HCT116 (cell line): ENCODE results near the gene SQSTM1. TPM values are rescaled to one million over a fixed set of nuclear protein-coding genes. Genes with fewer than 3 reads are reported as not detected.

Experiments used
- ATAC-seq: fragments of 200-7000 bp; cut with Tn5 transposase; 2 replicates; pipeline ENCODE4 v1.9.1; 2020; ENCODE audit warnings: mild to moderate bottlenecking, moderate library complexity
- BruUV-seq: library from RNA; stranded (reverse); fragments of 400-500 nt; replicated peaks from 2 replicates; lab custom pipeline; 2021; lab: Mats Ljungman, UMichigan
- CTCF ChIA-PET: fragments of 300-600 bp; sonication (Branson Sonifier 250); formaldehyde crosslinking; loops from one replicate; lab custom pipeline; 2021; ENCODE audit warnings: antibody characterized with exemption; lab: Charles Lee
- POLR2A ChIA-PET: fragments of 300-600, 350-600 bp; sonication (Branson Sonifier 250); formaldehyde crosslinking; loops from one replicate; lab custom pipeline; 2021; ENCODE audit warnings: antibody characterized with exemption; lab: Charles Lee
- RAD21 ChIA-PET, 2 experiments: fragments of 300-600 bp; sonication (Branson Sonifier 250); formaldehyde crosslinking; loops; one replicate each; lab custom pipeline; 2023; ENCODE audit warnings: low total read pairs in 2 of 2; ENCODE audit not compliant: uncharacterized antibody in 2 of 2, unreplicated experiment in 2 of 2, low non-redundant PET in 1 of 2; lab: Charles Lee
- DNase-seq: peaks from one replicate; pipeline ENCODE4 v3.0.0-alpha.2; 2010; ENCODE audit warnings: low read depth, low spot score
- H2AFZ ChIP-seq: fragments of 200-600 bp; shearing (Covaris generic), sonication (generic); 2 replicates; pipeline ENCODE4 v1.6.1; 2017; ENCODE audit warnings: low read depth, mixed run types, mixed read lengths, antibody characterized with exemption, low read length; ENCODE audit not compliant: poor library complexity, severe bottlenecking
- H3K27ac ChIP-seq: 2 replicates; pipeline ENCODE4 v1.5.1; 2012; ENCODE audit warnings: low read depth, low read length
- H3K27me3 ChIP-seq: fragments of 200-600 bp; sonication (generic); 2 replicates; pipeline ENCODE4 v1.6.1; 2016; ENCODE audit warnings: mixed run types, low read length, mixed read lengths; ENCODE audit not compliant: insufficient read depth
- H3K36me3 ChIP-seq, 2 experiments: fragments of 200-500 bp in 1 of 2; fragments of 200-600 bp in 1 of 2; sonication (Bioruptor generic) in 1 of 2; sonication (generic) in 1 of 2; 2 replicates each; pipeline versions ENCODE4 v1.5.1 to v1.6.1; 2014 to 2016; ENCODE audit warnings: low read length in 2 of 2, inconsistent platforms in 1 of 2, mixed read lengths in 1 of 2, mixed run types in 1 of 2; ENCODE audit not compliant: insufficient read depth in 2 of 2, control insufficient read depth in 1 of 2
- H3K4me1 ChIP-seq, 2 experiments: fragments of 200-600 bp in 1 of 2; sonication (generic) in 1 of 2; 2 replicates each; pipeline versions ENCODE4 v1.5.1 to v1.6.1; 2012 to 2017; ENCODE audit warnings: low read length in 2 of 2, inconsistent platforms in 1 of 2, mild to moderate bottlenecking in 1 of 2, mixed read lengths in 1 of 2, mixed run types in 1 of 2, moderate library complexity in 1 of 2; ENCODE audit not compliant: insufficient read depth in 2 of 2, control insufficient read depth in 1 of 2
- H3K4me2 ChIP-seq: fragments of 200-600 bp; sonication (generic); 2 replicates; pipeline ENCODE4 v1.6.1; 2017; ENCODE audit warnings: mixed run types, low read length, mixed read lengths
- H3K4me3 ChIP-seq, 2 experiments: fragments of 200-600 bp in 1 of 2; sonication (generic) in 1 of 2; replicated peaks in 1 of 2; 2 replicates each; pipeline ENCODE4 v1.5.1; 2011 to 2016; ENCODE audit warnings: low read length in 2 of 2, control low read depth in 1 of 2, low read depth in 1 of 2, mild to moderate bottlenecking in 1 of 2, mixed read lengths in 1 of 2, mixed run types in 1 of 2
- H3K79me2 ChIP-seq: fragments of 200-600 bp; sonication (generic); 2 replicates; pipeline ENCODE4 v1.6.1; 2017; ENCODE audit warnings: mild to moderate bottlenecking, mixed run types, low read length, moderate library complexity, mixed read lengths; ENCODE audit not compliant: insufficient read depth
- H3K9ac ChIP-seq: fragments of 200-600 bp; sonication (generic); 2 replicates; pipeline ENCODE4 v1.6.1; 2016; ENCODE audit warnings: low read length, mixed read lengths
- H3K9me2 ChIP-seq: fragments of 200-600 bp; sonication (generic), shearing (Covaris generic); 2 replicates; pipeline ENCODE4 v1.6.1; 2017; ENCODE audit warnings: mixed run types, mild to moderate bottlenecking, moderate library complexity; ENCODE audit not compliant: insufficient read depth
- H3K9me3 ChIP-seq, 2 experiments: fragments of 200-500 bp in 1 of 2; fragments of 200-600 bp in 1 of 2; sonication (Bioruptor generic) in 1 of 2; sonication (generic) in 1 of 2; 2 replicates each; pipeline ENCODE4 v1.6.1; 2014 to 2017; ENCODE audit warnings: low read length in 2 of 2, mixed read lengths in 2 of 2, inconsistent platforms in 1 of 2, low read depth in 1 of 2, mild to moderate bottlenecking in 1 of 2, mixed run types in 1 of 2, moderate library complexity in 1 of 2; ENCODE audit not compliant: control insufficient read depth in 1 of 2, insufficient read depth in 1 of 2
- H4K20me1 ChIP-seq: fragments of 200-600 bp; sonication (generic), shearing (Covaris generic); 2 replicates; pipeline ENCODE4 v1.6.1; 2017; ENCODE audit warnings: mixed run types, mild to moderate bottlenecking, moderate library complexity; ENCODE audit not compliant: insufficient read depth
- ATF3 ChIP-seq: IDR thresholded peaks from 2 replicates; pipeline ENCODE4 v1.6.1; 2012
- CEBPB ChIP-seq: IDR thresholded peaks from 2 replicates; pipeline ENCODE4 v1.6.1; 2012; ENCODE audit warnings: low read depth
- EGR1 ChIP-seq: IDR thresholded peaks from 2 replicates; pipeline ENCODE4 v1.6.1; 2012; ENCODE audit warnings: low read depth
- ELF1 ChIP-seq: IDR thresholded peaks from 2 replicates; pipeline ENCODE4 v1.6.1; 2012; ENCODE audit warnings: low read depth, borderline replicate concordance
- EZH2phosphoT487 ChIP-seq: fragments of 200-600 bp; IDR thresholded peaks from 2 replicates; pipeline ENCODE4 v1.6.1; 2018; ENCODE audit warnings: antibody characterized with exemption, borderline replicate concordance
- FOSL1 ChIP-seq: IDR thresholded peaks from 2 replicates; pipeline ENCODE4 v1.6.1; 2012; ENCODE audit warnings: low read depth
- JUND ChIP-seq: IDR thresholded peaks from 2 replicates; pipeline ENCODE4 v1.6.1; 2012
- POLR2A ChIP-seq: IDR thresholded peaks from 2 replicates; pipeline ENCODE4 v1.7.0; 2011; ENCODE audit warnings: borderline replicate concordance; ENCODE audit not compliant: insufficient read depth, insufficient read length; ENCODE audit errors: extremely low read depth
- POLR2AphosphoS5 ChIP-seq: IDR thresholded peaks from 2 replicates; pipeline ENCODE4 v1.6.1; 2011; ENCODE audit warnings: mild to moderate bottlenecking, low read depth, low read length, moderate library complexity
- RAD21 ChIP-seq: IDR thresholded peaks from 2 replicates; pipeline ENCODE4 v1.6.1; 2012; ENCODE audit warnings: low read depth, mild to moderate bottlenecking
- REST ChIP-seq: IDR thresholded peaks from 2 replicates; pipeline ENCODE4 v1.6.1; 2012; ENCODE audit warnings: low read depth
- TCF7L2 ChIP-seq: IDR thresholded peaks from 2 replicates; pipeline ENCODE4 v1.7.0; 2011; ENCODE audit warnings: borderline replicate concordance, inconsistent platforms; ENCODE audit not compliant: insufficient read depth, insufficient read length; ENCODE audit errors: extremely low read depth
- ZBTB33 ChIP-seq: IDR thresholded peaks from 2 replicates; pipeline ENCODE4 v1.6.1; 2011; ENCODE audit warnings: mild to moderate bottlenecking, low read length, moderate library complexity; ENCODE audit not compliant: insufficient replicate concordance; ENCODE audit errors: extremely low read depth
- ZFX ChIP-seq: fragments of 450-650 bp; IDR thresholded peaks from 2 replicates; pipeline ENCODE4 v1.6.1; 2017
- ZNF274 ChIP-seq: fragments of 200-500 bp; sonication (Bioruptor generic); IDR thresholded peaks from 2 replicates; pipeline ENCODE4 v1.6.1; 2014; ENCODE audit warnings: mild to moderate bottlenecking, low read depth, low read length, inconsistent platforms
- intact Hi-C: fragments of 100-400 bp; cut with micrococcal nuclease; formaldehyde crosslinking; loops from 2 replicates; pipeline ENCODE4 v1.10.0; 2022
- total RNA-seq: library from RNA; stranded (reverse); gene quantifications from one replicate; pipeline ENCODE4 v1.2.1, GENCODE V29; 2021; ENCODE audit not compliant: unreplicated experiment
- TF ChIP-seq, protein P1 (sequence below): IDR thresholded peaks from 2 replicates; pipeline ENCODE4 v1.6.1; 2012

The SQSTM1 gene
- total RNA-seq, 1 experiment from 2014 or later, result 299 TPM

- no peak for TF ChIP-seq ZFX
- TF ChIP-seq REST, result no peak
- no peak for TF ChIP-seq ZNF274
- no peak for TF ChIP-seq JUND
- no peak for TF ChIP-seq ATF3
- TF ChIP-seq TCF7L2, result no peak
- TF ChIP-seq, protein P1, sequence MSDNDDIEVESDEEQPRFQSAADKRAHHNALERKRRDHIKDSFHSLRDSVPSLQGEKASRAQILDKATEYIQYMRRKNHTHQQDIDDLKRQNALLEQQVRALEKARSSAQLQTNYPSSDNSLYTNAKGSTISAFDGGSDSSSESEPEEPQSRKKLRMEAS, result no peak
- TF ChIP-seq ZBTB33, result no peak
- TF ChIP-seq CEBPB, result no peak
- no peak for TF ChIP-seq EZH2phosphoT487
- TF ChIP-seq POLR2AphosphoS5, result no peak
- TF ChIP-seq RAD21, result no peak
- no peak for TF ChIP-seq FOSL1
- no peak for TF ChIP-seq EGR1
- TF ChIP-seq ELF1, result no peak
- TF ChIP-seq POLR2A, result no peak
- TF ChIP-seq, all 23 proteins: peak for 0
- ChIA-PET RAD21 (no interaction called here), POLR2A (no interaction called here), CTCF (no interaction called here)
- Histone ChIP-seq H3K4me2 (no peak overlapping the region), H3K9me3 (peaks cover 18 to 19% of the 10 kb centered on the region in 2 experiments; a peak in 3 of 4 replicates), H3K4me3 (no peak overlapping the region), H2AFZ (no peak overlapping the region), H3K9me2 (no peaks in the 10 kb centered on the region), H3K36me3 (peaks cover 40 to 83% of the 10 kb centered on the region in 2 experiments), H3K27ac (no peak overlapping the region), H3K9ac (no peak overlapping the region), H3K4me1 (no peaks in the 10 kb centered on the region), H3K27me3 (no peaks in the 10 kb centered on the region), H3K79me2 (no peaks in the 10 kb centered on the region), H4K20me1 (no peaks in the 10 kb centered on the region)
- ATAC-seq (no peak), DNase-seq (no peak)
- intact Hi-C loops, result no loop called here
- BruUV-seq, result no TSS peak
These were observed 65.6 kb downstream of the SQSTM1 start for GRCh38 chr5:179886190-179886911.
